Measurements from ENCODE around the gene DHX58.

GRCh38 chr17:42125565-42125964 is 13.1 kb upstream of the DHX58 start:
- no peak for TF ChIP-seq CTCF (IDR thresholded peaks at IDR 0.05)
- TF ChIP-seq ZFX (IDR thresholded peaks at IDR 0.05; ENCODE audit: borderline replicate concordance) = no peak

All from 22Rv1 (cell line).